Colonic mucosa (tissue), 4 donors: ENCODE results near the gene CFAP43. TPM values are rescaled to one million over a fixed set of nuclear protein-coding genes. Genes with fewer than 3 reads are reported as not detected.

Experiments used
- DNase-seq: peaks from one replicate; pipeline ENCODE4 v3.0.0-alpha.2; 2020
- H3K27ac ChIP-seq: fragments of 200-600 bp; one replicate; pipeline ENCODE4 v1.8.0; 2021
- H3K27me3 ChIP-seq: fragments of 200-600 bp; one replicate; pipeline ENCODE4 v1.8.0; 2021
- H3K36me3 ChIP-seq: fragments of 200-600 bp; one replicate; pipeline ENCODE4 v1.8.0; 2021
- H3K4me1 ChIP-seq: fragments of 200-600 bp; one replicate; pipeline ENCODE4 v1.8.0; 2021; ENCODE audit warnings: mild to moderate bottlenecking
- H3K4me3 ChIP-seq: fragments of 200-600 bp; one replicate; pipeline ENCODE4 v1.8.0; 2021
- H3K9ac ChIP-seq, 2 donors: one replicate each; pipeline ENCODE4 v1.7.0; 2013; ENCODE audit warnings: control low read depth in 2 of 2, low read depth in 2 of 2, low read length in 2 of 2
- H3K9me3 ChIP-seq: fragments of 200-600 bp; one replicate; pipeline ENCODE4 v1.8.0; 2021
- intact Hi-C: fragments of 100-400 bp; cut with DNase I; formaldehyde crosslinking; loops from one replicate; pipeline ENCODE4 v1.14.1; 2022
- total RNA-seq, 2 donors: library from RNA; stranded (reverse); fragmentation: NEBNext Ultra II Directional in 1 of 2; extraction: Animal tissue kit (Norgen Biotek cat#: 25700) in 1 of 2; gene quantifications; one replicate each; pipeline ENCODE4 v1.2.1, GENCODE V29; 2021
- TF ChIP-seq, protein P1 (sequence below): fragments of 200-600 bp; IDR thresholded peaks from one replicate; pipeline ENCODE4 v1.8.0; 2022; ENCODE audit warnings: antibody characterized with exemption, mild to moderate bottlenecking
- donor health status: healthy.
- donor health status: DM: no; HTN: no; CAD: no.
- donor health status: DM: no; HTN: no; CAD: no.

The CFAP43 gene
- total RNA-seq, 2 donors from 2014 or later: 0.16 to 0.49 TPM

DNA sequence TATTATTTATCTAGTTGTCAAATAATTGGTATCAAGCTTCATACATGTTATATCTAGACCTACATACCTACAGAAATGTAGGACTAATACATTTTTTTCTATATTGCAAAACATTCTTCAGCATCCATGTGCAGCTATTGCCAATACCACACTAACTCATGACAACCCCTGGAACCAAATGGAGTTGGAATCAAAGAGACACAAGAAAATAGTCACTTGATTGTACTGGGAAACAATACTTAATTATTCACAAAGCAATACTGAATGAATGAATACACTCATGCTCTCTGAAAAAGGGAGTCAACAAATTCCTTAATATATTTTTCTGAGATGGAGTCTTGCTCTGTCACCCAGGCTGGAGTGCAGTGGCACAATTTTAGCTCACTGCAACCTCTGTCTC lies 10.4 kb upstream of the CFAP43 start:
- intact Hi-C loops: no loop called here
- Histone ChIP-seq H3K4me3 (no peak overlapping the region), H3K9me3 (no peaks in the 10 kb centered on the region), H3K27me3 (no peaks in the 10 kb centered on the region), H3K9ac (no peak overlapping the region), H3K27ac (no peak overlapping the region), H3K36me3 (no peaks in the 10 kb centered on the region), H3K4me1 (no peaks in the 10 kb centered on the region)
- TF ChIP-seq, protein P1, sequence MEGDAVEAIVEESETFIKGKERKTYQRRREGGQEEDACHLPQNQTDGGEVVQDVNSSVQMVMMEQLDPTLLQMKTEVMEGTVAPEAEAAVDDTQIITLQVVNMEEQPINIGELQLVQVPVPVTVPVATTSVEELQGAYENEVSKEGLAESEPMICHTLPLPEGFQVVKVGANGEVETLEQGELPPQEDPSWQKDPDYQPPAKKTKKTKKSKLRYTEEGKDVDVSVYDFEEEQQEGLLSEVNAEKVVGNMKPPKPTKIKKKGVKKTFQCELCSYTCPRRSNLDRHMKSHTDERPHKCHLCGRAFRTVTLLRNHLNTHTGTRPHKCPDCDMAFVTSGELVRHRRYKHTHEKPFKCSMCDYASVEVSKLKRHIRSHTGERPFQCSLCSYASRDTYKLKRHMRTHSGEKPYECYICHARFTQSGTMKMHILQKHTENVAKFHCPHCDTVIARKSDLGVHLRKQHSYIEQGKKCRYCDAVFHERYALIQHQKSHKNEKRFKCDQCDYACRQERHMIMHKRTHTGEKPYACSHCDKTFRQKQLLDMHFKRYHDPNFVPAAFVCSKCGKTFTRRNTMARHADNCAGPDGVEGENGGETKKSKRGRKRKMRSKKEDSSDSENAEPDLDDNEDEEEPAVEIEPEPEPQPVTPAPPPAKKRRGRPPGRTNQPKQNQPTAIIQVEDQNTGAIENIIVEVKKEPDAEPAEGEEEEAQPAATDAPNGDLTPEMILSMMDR: no peak
- no peak for DNase-seq

DNA sequence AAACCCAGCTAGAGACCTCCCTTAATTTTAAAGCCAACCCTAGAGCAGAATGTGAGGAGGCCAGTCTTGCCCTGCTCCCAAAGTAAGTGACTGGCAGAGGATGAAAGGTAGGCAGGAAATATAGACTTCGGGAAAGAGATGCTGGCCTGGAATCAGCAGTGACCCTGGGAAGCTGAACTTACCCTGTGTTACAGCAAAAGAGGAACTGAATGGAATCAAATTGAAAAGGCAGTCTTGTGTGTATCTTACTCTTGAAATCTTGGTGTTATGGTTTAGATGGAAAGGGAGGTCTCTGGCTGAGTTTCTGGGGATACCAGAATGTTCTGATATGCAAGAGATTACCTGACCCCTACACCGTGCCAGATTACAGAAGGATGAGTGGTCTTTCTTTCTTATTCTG lies 7.9 kb upstream of the CFAP43 start:
- TF ChIP-seq, protein P1: no peak
- Histone ChIP-seq H3K9ac (no peak overlapping the region), H3K27ac (no peak overlapping the region), H3K9me3 (no peaks in the 10 kb centered on the region), H3K27me3 (no peaks in the 10 kb centered on the region), H3K4me1 (no peaks in the 10 kb centered on the region), H3K4me3 (no peak overlapping the region), H3K36me3 (no peaks in the 10 kb centered on the region)
- DNase-seq: no peak
- intact Hi-C loops: no loop called here

DNA sequence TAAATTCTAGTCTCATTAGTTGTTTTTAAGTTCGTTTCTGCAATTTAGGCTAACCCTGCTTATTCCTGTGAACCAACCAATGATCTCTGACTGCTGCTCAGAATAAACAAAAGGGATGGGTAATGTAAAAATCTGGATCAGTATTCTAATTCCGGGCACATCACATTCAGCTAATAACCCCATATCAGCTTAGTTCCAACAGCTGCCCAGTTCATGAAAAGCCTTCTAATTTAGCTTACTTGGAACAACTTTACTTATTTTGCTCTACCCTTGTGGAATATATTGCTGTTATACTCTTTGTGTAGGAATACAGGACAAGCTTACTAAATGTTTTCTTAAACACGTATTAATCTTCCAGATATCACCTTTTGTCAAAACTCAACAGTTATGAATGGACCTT lies 3.6 kb upstream of the CFAP43 start:
- H3K27me3 ChIP-seq: no peaks in the 10 kb centered on the region
- no peaks in the 10 kb centered on the region for H3K9me3 ChIP-seq
- H3K4me3 ChIP-seq: no peak overlapping the region
- no peaks in the 10 kb centered on the region for H3K4me1 ChIP-seq
- no peak for DNase-seq
- no peaks in the 10 kb centered on the region for H3K36me3 ChIP-seq
- no peak overlapping the region for H3K27ac ChIP-seq
- H3K9ac ChIP-seq: no peak overlapping the region
- intact Hi-C loops: no loop called here
- TF ChIP-seq, protein P1: no peak

DNA sequence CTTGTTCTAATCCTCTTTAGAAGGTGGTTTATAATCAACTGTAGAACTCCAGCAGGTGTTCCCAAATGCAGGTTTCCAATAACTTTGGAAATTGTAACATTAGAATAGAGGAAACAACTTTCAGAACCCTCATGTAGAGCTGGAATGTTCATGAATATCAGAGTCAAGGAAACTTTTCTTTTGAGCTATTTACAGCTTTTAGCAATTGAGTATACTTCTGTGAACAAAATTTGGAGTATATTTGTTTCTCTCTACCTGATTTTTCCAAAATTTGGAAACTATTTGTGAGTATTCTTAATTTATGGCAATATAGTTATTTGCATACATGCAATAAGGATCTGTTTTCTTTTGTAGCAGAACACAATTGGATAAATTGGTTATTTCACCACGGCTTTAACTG lies 2.8 kb upstream of the CFAP43 start:
- Histone ChIP-seq H3K9me3 (no peaks in the 10 kb centered on the region), H3K4me3 (no peak overlapping the region), H3K36me3 (no peaks in the 10 kb centered on the region), H3K4me1 (no peaks in the 10 kb centered on the region), H3K9ac (no peak overlapping the region), H3K27ac (no peak overlapping the region), H3K27me3 (no peaks in the 10 kb centered on the region)
- intact Hi-C loops: no loop called here
- DNase-seq: no peak
- TF ChIP-seq, protein P1: no peak

DNA sequence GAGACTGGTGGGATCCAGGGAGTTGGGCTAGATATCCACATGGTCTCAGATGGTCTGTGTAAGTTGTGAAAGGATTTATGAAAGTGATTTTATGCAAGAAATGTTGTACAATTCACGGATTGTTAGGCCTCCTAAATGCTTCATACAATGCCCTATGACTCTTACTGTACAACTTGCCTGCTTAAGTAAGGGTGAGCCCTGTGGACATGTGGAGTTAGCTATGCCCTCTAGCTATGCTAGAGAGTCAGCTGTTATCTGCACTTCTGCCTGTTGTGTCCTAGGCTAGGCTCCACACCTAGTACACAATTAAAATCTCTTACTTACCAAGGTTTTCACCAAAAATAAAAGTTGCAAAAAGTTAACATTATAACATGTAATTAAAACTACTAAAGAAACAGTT lies 1.7 kb upstream of the CFAP43 start:
- no peak overlapping the region for H3K27ac ChIP-seq
- no peaks in the 10 kb centered on the region for H3K27me3 ChIP-seq
- no peak overlapping the region for H3K9ac ChIP-seq
- no peaks in the 10 kb centered on the region for H3K4me1 ChIP-seq
- no peak overlapping the region for H3K4me3 ChIP-seq
- intact Hi-C loops: no loop called here
- no peaks in the 10 kb centered on the region for H3K9me3 ChIP-seq
- no peaks in the 10 kb centered on the region for H3K36me3 ChIP-seq
- TF ChIP-seq, protein P1: no peak
- no peak for DNase-seq
